Subcutaneous abdominal adipose tissue (tissue), 5 donors: Measurements from ENCODE around the gene SSX2IP.
"Not testable (repeated sequence)": the region's sequence is repeated elsewhere in the genome, so short reads cannot be mapped to it uniquely, and the experiment has no call there.

ENCODE experiments used
- H3K27ac ChIP-seq: one replicate; pipeline ENCODE4 v1.7.0; 2013; ENCODE audit warnings: low read depth, mild to moderate bottlenecking, inconsistent platforms, low read length, moderate library complexity
- H3K27me3 ChIP-seq, 5 donors: one replicate each; pipeline ENCODE4 v1.7.0; 2013; ENCODE audit warnings: low read length in 5 of 5, inconsistent platforms in 1 of 5; ENCODE audit not compliant: control insufficient read depth in 5 of 5, insufficient read depth in 4 of 5
- H3K36me3 ChIP-seq, 5 donors: one replicate each; pipeline ENCODE4 v1.7.0; 2013; ENCODE audit warnings: low read length in 5 of 5; ENCODE audit not compliant: control insufficient read depth in 5 of 5, insufficient read depth in 5 of 5
- H3K4me1 ChIP-seq, 5 donors: one replicate each; pipeline ENCODE4 v1.7.0; 2013; ENCODE audit warnings: low read length in 5 of 5, mild to moderate bottlenecking in 3 of 5, moderate library complexity in 1 of 5; ENCODE audit not compliant: control insufficient read depth in 5 of 5, insufficient read depth in 5 of 5
- H3K4me3 ChIP-seq, 5 donors: one replicate each; pipeline ENCODE4 v1.7.0; 2013; ENCODE audit warnings: low read length in 5 of 5, low read depth in 1 of 5
- H3K9ac ChIP-seq, 5 donors: one replicate each; pipeline ENCODE4 v1.7.0; 2013; ENCODE audit warnings: low read length in 5 of 5, mild to moderate bottlenecking in 4 of 5, moderate library complexity in 3 of 5
- H3K9me3 ChIP-seq, 5 donors: one replicate each; pipeline ENCODE4 v1.7.0; 2013; ENCODE audit warnings: low read length in 5 of 5; ENCODE audit not compliant: control insufficient read depth in 5 of 5
- donor health status: healthy.
- donor health status: healthy.
- donor health status: healthy.
- donor health status: healthy.
- donor health status: healthy.

SSX2IP gene

DNA sequence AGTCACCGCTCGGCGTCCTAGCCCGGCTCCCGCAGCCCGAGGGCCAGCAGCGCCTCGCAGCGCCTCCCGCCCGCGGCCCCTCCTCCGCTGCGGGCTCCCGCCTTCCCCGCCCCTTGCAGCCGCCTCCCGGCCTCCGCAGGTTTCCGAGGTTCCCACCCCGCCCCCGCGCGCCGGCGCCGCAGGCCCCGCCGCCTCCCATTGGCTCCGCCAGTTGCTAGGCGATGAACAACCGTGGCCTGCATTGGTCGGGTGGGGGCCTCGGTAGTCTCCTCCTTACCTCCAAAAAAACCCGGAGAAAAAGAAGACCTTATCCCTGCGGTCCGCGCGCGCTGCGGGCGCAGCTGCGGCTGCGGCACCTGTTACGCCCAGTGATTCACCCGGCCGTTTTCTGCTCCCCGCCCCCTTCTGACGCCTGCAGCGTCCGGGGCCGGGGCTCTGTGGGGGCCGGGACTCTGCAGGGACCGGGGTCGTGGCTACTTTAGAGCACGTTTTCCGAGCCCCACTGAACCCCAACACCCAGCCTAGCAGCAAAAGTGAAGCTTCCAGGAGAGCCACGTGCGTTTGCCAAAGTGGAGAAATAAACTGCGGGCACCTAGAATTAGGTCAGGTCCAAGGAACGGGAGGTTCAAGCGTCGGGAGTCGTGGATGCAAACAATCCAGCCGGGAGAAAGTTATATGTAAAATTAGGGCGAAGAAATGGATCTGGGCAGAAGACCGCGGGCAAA, at the start of gene SSX2IP:
SSX2IP (minus strand) TSS at position 65 of the 725 bp plus-strand sequence. CDS start 19,242 bp downstream, outside the sequence.
- H3K4me3 ChIP-seq = peak within 1 kb of the TSS; percentile 73 to 85 (median 78)
- peak within 1 kb of the TSS; percentile 66 for H3K27ac ChIP-seq
- H3K4me1 ChIP-seq = peaks cover 3 to 14% (median 13%) of the 10 kb centered on the region in 5 donors

DNA sequence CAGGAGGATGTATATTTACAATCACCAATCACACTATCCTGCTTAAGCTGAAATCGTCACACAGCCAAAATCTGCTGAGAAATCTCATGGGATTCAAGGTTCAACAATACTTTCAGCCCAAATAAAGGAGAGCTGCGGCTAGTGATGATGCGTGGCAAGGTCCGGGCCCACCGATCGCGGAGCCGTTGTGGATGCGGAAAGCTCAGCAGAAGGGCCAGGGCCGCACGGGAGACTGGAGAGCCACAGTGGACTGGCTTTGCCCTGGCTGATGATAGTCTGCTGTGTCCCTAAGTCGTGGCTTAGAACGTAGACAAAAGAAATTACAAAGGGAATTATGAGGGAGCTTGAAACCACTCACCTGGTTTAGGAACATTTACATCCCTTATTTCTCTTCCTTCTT, 48.0 kb upstream of the SSX2IP start:
- no peak overlapping the region for H3K27ac ChIP-seq
- no peaks in the 10 kb centered on the region for H3K4me1 ChIP-seq
- no peaks in the 10 kb centered on the region for H3K36me3 ChIP-seq
- no peak overlapping the region for H3K9ac ChIP-seq
- H3K4me3 ChIP-seq = no peak overlapping the region
- no peaks in the 10 kb centered on the region for H3K9me3 ChIP-seq
- H3K27me3 ChIP-seq = peaks cover 0 to 3% (median 0%) of the 10 kb centered on the region in 5 donors

More for the DNA sequence above, at the start of gene SSX2IP:
- peak within 1 kb of the TSS in 4 of 5 donors; percentile 61 to 76 (median 66) for H3K9ac ChIP-seq
- no peaks in the 10 kb centered on the region for H3K36me3 ChIP-seq
- no peaks in the 10 kb centered on the region for H3K9me3 ChIP-seq
- no peaks in the 10 kb centered on the region for H3K27me3 ChIP-seq

DNA sequence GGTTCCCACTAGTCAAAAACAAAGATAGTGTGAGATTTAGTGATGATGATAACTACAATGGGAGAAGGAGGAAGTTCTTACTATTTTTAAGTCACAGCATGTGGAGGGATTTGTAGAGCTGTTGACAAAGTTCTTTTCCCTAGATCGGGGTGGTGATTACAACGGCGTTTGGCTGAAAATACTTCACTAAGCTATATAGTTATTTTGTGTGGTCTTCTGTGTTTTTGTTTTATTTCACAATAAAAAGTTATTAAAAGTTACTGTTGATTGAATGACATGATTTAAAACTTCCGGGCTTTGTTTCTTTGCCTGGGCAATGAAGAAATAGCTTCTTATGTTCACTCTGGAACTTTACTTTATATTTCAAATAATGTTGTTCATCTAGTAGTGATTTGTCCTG, 47.3 kb upstream of the SSX2IP start:
- Histone ChIP-seq H3K4me1 (no peaks in the 10 kb centered on the region), H3K9ac (no peak overlapping the region)

DNA sequence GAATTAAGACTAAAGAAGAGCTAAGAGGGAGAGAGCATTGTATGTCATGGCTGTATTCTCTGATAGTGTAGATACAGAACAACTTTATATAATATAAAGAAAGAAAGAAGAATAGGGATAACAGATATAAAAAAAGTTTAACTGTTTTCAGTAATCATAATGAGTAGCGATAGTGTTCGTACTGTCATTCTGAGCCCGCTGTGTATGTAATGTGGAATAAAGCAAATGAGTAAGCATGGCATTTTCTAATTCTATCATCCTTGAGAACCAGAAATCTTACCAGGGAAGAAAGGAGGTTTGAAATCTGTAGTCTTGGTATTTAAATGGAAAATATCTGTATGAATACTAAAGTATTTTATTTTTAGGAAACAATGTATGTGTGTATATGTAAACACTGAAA, 46.7 kb upstream of the SSX2IP start:
- Histone ChIP-seq H3K27me3 (peaks cover 0 to under 1% (median 0%) of the 10 kb centered on the region in 5 donors), H3K4me3 (no peak overlapping the region), H3K27ac (no peak overlapping the region)

More for the DNA sequence above, 47.3 kb upstream of the SSX2IP start:
- H3K27me3 ChIP-seq = peaks cover 0 to 3% (median 0%) of the 10 kb centered on the region in 5 donors
- H3K36me3 ChIP-seq = no peaks in the 10 kb centered on the region
- no peaks in the 10 kb centered on the region for H3K9me3 ChIP-seq
- H3K4me3 ChIP-seq = no peak overlapping the region
- no peak overlapping the region for H3K27ac ChIP-seq

DNA sequence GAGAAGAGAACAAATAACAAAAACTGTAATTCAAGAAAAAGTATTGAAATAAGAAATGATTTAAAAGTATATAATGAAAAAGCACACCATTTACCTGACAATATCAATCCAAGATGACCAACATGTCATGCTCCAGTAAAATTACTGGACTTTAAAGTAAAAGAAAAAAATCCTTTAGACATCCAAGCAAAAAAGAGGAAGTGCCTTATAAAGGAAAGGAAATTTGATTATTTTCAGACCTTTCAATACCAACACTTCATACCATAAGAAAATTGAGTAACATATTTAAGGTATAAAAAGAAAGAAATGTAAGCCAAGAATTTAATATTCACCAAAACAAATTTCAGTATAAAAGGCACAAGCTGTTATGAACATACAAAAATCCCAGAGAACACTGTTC, 46.2 kb upstream of the SSX2IP start:
- Histone ChIP-seq H3K27me3 (no peaks in the 10 kb centered on the region), H3K9ac (no peak overlapping the region), H3K27ac (no peak overlapping the region), H3K4me3 (no peak overlapping the region), H3K4me1 (no peaks in the 10 kb centered on the region), H3K36me3 (no peaks in the 10 kb centered on the region), H3K9me3 (no peaks in the 10 kb centered on the region)

More for the DNA sequence above, 46.7 kb upstream of the SSX2IP start:
- Histone ChIP-seq H3K9ac (no peak overlapping the region), H3K36me3 (no peaks in the 10 kb centered on the region), H3K4me1 (no peaks in the 10 kb centered on the region), H3K9me3 (no peaks in the 10 kb centered on the region)

- H3K4me1 ChIP-seq = no peaks in the 10 kb centered on the region
- H3K9me3 ChIP-seq = no peaks in the 10 kb centered on the region
- H3K27me3 ChIP-seq = no peaks in the 10 kb centered on the region
- no peak overlapping the region for H3K9ac ChIP-seq
- no peak overlapping the region for H3K27ac ChIP-seq
- no peak overlapping the region for H3K4me3 ChIP-seq
- no peaks in the 10 kb centered on the region for H3K36me3 ChIP-seq
These were observed 45.2 kb upstream of the SSX2IP start for GRCh38 chr1:84735483-84735882.

- H3K9me3 ChIP-seq = no peaks in the 10 kb centered on the region
- H3K27ac ChIP-seq = no peak overlapping the region
- no peaks in the 10 kb centered on the region for H3K36me3 ChIP-seq
- H3K27me3 ChIP-seq = no peaks in the 10 kb centered on the region
- no peaks in the 10 kb centered on the region for H3K4me1 ChIP-seq
- H3K4me3 ChIP-seq = no peak overlapping the region
- H3K9ac ChIP-seq = no peak overlapping the region
These were observed 42.3 kb upstream of the SSX2IP start for GRCh38 chr1:84732520-84732919.

DNA sequence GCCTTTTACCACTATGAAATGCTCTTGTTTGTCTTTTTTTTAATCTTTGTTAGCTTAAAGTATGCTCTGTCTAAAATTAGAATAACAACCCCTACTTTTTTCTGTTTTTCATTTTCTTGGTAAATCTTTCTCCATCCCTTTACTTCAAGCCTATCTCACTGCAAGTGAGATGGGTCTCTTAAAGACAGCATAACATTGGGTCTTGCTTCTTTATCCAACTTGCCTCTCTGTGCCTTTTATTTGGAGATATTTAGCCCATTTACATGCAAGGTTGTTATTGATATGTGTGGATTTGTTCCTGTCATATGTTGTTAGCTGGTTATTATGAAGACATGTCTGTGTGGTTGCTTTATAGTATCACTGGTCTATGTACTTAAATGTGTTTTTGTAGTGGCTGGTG, 41.3 kb upstream of the SSX2IP start:
- Histone ChIP-seq H3K4me1 (no peaks in the 10 kb centered on the region), H3K9ac (no peak overlapping the region), H3K9me3 (no peaks in the 10 kb centered on the region), H3K27me3 (no peaks in the 10 kb centered on the region), H3K4me3 (no peak overlapping the region), H3K36me3 (no peaks in the 10 kb centered on the region), H3K27ac (no peak overlapping the region)

GRCh38 chr1:84727711-84728110, 37.5 kb upstream of the SSX2IP start:
- not testable (repeated sequence) for H3K36me3 ChIP-seq, H3K9me3 ChIP-seq, H3K27ac ChIP-seq, H3K9ac ChIP-seq, H3K4me1 ChIP-seq, H3K27me3 ChIP-seq, H3K4me3 ChIP-seq

DNA sequence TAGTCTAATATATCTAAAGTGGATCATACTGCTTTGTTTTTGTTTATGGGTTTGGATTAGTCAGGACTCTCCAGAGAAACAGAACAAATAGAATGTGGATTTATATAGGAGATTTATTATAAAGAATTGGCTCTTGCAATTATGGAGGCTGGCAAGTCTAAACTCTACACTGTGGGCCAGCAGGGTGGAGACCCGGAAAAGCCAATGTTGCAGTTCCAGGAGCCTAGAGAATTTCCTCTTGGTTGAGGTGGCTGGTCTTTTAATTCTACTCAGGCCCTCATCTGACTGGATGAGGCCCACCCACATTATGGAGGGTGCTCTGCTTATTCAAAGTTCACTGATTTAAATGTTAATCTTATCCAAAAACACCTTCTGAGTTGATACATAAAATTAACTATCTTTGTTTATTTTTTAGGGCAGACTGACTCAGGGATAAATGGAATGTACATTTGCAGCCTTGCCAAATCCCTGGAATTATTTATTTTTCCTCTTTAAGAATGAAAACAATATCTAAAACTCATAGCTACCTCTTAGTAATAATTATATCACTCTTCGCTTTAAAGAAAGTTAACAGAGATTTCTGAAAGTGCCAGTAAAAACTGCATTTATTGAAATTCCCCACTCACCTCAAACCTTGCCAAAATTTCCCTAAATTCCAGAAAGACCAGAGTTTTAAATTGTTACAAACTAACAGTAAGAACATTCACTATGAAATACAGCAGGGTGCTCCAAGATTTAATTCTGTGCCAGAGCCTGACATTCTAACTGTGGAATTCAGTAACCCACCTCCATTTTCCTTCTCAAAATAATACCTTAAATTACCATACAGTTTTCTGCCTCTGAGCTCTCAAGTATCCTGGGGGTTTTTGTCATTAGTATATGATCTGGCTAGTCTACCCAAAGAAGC, 36.6 kb upstream of the SSX2IP start:
- Histone ChIP-seq H3K27me3 (no peaks in the 10 kb centered on the region), H3K27ac (no peak overlapping the region), H3K9ac (no peak overlapping the region), H3K4me1 (peaks cover 0 to 5% (median 0%) of the 10 kb centered on the region in 5 donors), H3K4me3 (no peak overlapping the region), H3K36me3 (no peaks in the 10 kb centered on the region), H3K9me3 (no peaks in the 10 kb centered on the region)
